ENCODE results near the gene MAPK8IP1. TPM values are rescaled to one million over a fixed set of nuclear protein-coding genes. Genes with fewer than 3 reads are reported as not detected.

The MAPK8IP1 gene
- total RNA-seq, 6 experiments from 2014 or later = 1.7 to 6.2 (median 2.6) TPM

- Histone ChIP-seq H3K27me3 (no peaks in the 10 kb centered on the region), H3K27ac (no peak overlapping the region), H3K36me3 (no peaks in the 10 kb centered on the region), H3K9me3 (no peaks in the 10 kb centered on the region), H3K4me1 (peaks cover 0 to 9% (median 4%) of the 10 kb centered on the region in 4 donors), H3K4me3 (no peak overlapping the region)
- TF ChIP-seq POLR2A (IDR thresholded peaks at IDR 0.05) = no peak
- TF ChIP-seq CTCF (IDR thresholded peaks at IDR 0.05) = no peak
- ATAC-seq = no peak
- WGBS (ENCODE audit: insufficient coverage, low coverage, low lambda C conversion rate, missing lambda C conversion rate) = 87% methylated on average over 3 of the region's 13 CpGs
- DNase-seq = peak in 1 of 3 donors; percentile 41
- intact Hi-C loops (cut with DNase I) = no loop called here
Measured at GRCh38 chr11:45928535-45929215, 43.2 kb downstream of the MAPK8IP1 start.

- no peak for DNase-seq
- Histone ChIP-seq H3K4me3 (no peak overlapping the region), H3K36me3 (peaks cover 0 to under 1% (median 0%) of the 10 kb centered on the region in 4 donors), H3K9me3 (no peaks in the 10 kb centered on the region), H3K27me3 (no peaks in the 10 kb centered on the region), H3K4me1 (peaks cover 0 to 18% (median 10%) of the 10 kb centered on the region in 4 donors), H3K27ac (no peak overlapping the region)
- TF ChIP-seq CTCF (IDR thresholded peaks at IDR 0.05) (no peak), POLR2A (IDR thresholded peaks at IDR 0.05) (no peak)
- no peak for ATAC-seq
- 59% methylated on average over 3 of the region's 10 CpGs for WGBS (ENCODE audit: insufficient coverage, low coverage, low lambda C conversion rate, missing lambda C conversion rate)
- intact Hi-C loops (cut with DNase I) = no loop called here
Measured at GRCh38 chr11:45929486-45930030, 44.1 kb downstream of the MAPK8IP1 start.

- intact Hi-C loops (cut with DNase I) = no loop called here
- H3K36me3 ChIP-seq = peaks cover 0 to 5% (median 2%) of the 10 kb centered on the region in 4 donors
- H3K9me3 ChIP-seq = no peaks in the 10 kb centered on the region
- WGBS (ENCODE audit: insufficient coverage, low coverage, low lambda C conversion rate, missing lambda C conversion rate) = 61% methylated on average over 6 of the region's 14 CpGs
- no peaks in the 10 kb centered on the region for H3K27me3 ChIP-seq
- DNase-seq (peak in 1 of 3 donors; percentile 60), ATAC-seq (no peak)
- H3K4me1 ChIP-seq = peaks cover 0 to 23% (median 11%) of the 10 kb centered on the region in 4 donors
- TF ChIP-seq POLR2A (IDR thresholded peaks at IDR 0.05) = no peak
- no peak for TF ChIP-seq CTCF (IDR thresholded peaks at IDR 0.05)
- H3K4me3 ChIP-seq = no peak overlapping the region
- H3K27ac ChIP-seq = no peak overlapping the region
Measured at GRCh38 chr11:45930031-45930794, 44.8 kb downstream of the MAPK8IP1 start.

DNA sequence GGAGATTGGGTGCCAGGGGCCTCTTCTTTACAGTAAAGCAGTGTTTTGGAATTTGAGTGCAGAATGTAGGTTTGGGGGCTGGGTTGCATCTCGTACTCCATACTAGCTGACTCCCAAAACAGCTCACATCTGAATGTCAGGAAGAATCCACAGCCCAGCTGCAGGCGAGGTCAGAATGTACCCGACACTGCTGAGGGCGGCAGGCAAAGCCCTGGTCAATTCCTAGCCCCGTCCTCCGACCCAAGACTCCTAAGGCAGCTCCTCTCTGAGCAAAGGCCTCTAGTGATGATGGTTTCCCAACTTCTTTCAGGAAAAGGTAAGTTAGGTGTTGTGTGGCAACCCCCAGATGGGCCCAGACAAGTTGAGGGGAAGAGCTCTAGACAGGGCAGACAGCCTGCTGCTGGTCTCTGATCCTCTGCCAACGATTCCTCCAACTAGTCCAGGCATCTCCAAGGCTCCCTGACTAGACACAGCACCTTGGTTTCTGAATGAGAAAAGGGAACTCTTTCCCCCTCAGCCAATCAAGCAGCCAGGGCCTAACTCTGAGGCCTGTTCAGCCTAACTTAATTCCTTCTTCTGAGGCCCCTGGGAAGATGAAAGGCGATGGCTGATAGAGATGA, 45.6 kb downstream of the MAPK8IP1 start:
- H3K27me3 ChIP-seq = no peaks in the 10 kb centered on the region
- intact Hi-C loops (cut with DNase I) = no loop called here
- peaks cover 0 to 12% (median 3%) of the 10 kb centered on the region in 4 donors for H3K36me3 ChIP-seq
- DNase-seq (no peak), ATAC-seq (no peak)
- H3K4me1 ChIP-seq = peaks cover 0 to 24% (median 11%) of the 10 kb centered on the region in 4 donors
- H3K4me3 ChIP-seq = no peak overlapping the region
- WGBS (ENCODE audit: insufficient coverage, low coverage, low lambda C conversion rate, missing lambda C conversion rate) = 80% methylated on average over 1 of the region's 8 CpGs
- H3K9me3 ChIP-seq = no peaks in the 10 kb centered on the region
- TF ChIP-seq CTCF (IDR thresholded peaks at IDR 0.05) (no peak), POLR2A (IDR thresholded peaks at IDR 0.05) (no peak)
- H3K27ac ChIP-seq = no peak overlapping the region
